ENCODE measurements around the gene FCGBP.

FCGBP gene

GRCh38 chr19:39934584-39935363 is at the start of gene FCGBP:
Gene FCGBP (minus strand): TSS chr19:39934634.
- Histone ChIP-seq H3K4me1 (ENCODE audit: control insufficient read depth in 1 of 2, insufficient read depth in 1 of 2, low read depth in 1 of 2, low read length in 1 of 2) (peaks cover 0 to 23% of the 10 kb centered on the region in 2 experiments), H3K36me3 (no peaks in the 10 kb centered on the region), H3K4me3 (ENCODE audit: low read depth in 1 of 2, low read length in 1 of 2) (no peak within 1 kb of the TSS), H3K9me3 (no peaks in the 10 kb centered on the region), H3K27me3 (peaks cover 96% of the 10 kb centered on the region), H3K27ac (no peak within 1 kb of the TSS)
- TF ChIP-seq CTCF (IDR thresholded peaks at IDR 0.05), result no peak

- no peak overlapping the region for H3K27ac ChIP-seq
- H3K4me1 ChIP-seq (ENCODE audit: control insufficient read depth in 1 of 2, insufficient read depth in 1 of 2, low read depth in 1 of 2, low read length in 1 of 2), result no peaks in the 10 kb centered on the region
- H3K9me3 ChIP-seq, result peaks cover 19% of the 10 kb centered on the region
- H3K4me3 ChIP-seq (ENCODE audit: low read depth in 1 of 2, low read length in 1 of 2), result no peak overlapping the region
- TF ChIP-seq CTCF (IDR thresholded peaks at IDR 0.05), result no peak
- peaks cover 38% of the 10 kb centered on the region for H3K36me3 ChIP-seq
- no peaks in the 10 kb centered on the region for H3K27me3 ChIP-seq
Observed at GRCh38 chr19:39983695-39984300, 49.4 kb upstream of the FCGBP start.

- H3K9me3 ChIP-seq, result peaks cover 19% of the 10 kb centered on the region
- no peak for TF ChIP-seq CTCF (IDR thresholded peaks at IDR 0.05)
- no peak overlapping the region for H3K4me3 ChIP-seq (ENCODE audit: low read depth in 1 of 2, low read length in 1 of 2)
- peaks cover 46% of the 10 kb centered on the region for H3K36me3 ChIP-seq
- no peaks in the 10 kb centered on the region for H3K27me3 ChIP-seq
- H3K4me1 ChIP-seq (ENCODE audit: control insufficient read depth in 1 of 2, insufficient read depth in 1 of 2, low read depth in 1 of 2, low read length in 1 of 2), result no peaks in the 10 kb centered on the region
- no peak overlapping the region for H3K27ac ChIP-seq
Observed at GRCh38 chr19:39982883-39983282, 48.4 kb upstream of the FCGBP start.

GRCh38 chr19:39974377-39975155 is 40.1 kb upstream of the FCGBP start:
- Histone ChIP-seq H3K27ac (no peak overlapping the region), H3K4me1 (ENCODE audit: control insufficient read depth in 1 of 2, insufficient read depth in 1 of 2, low read depth in 1 of 2, low read length in 1 of 2) (peaks cover 14 to 19% of the 10 kb centered on the region in 2 experiments), H3K4me3 (ENCODE audit: low read depth in 1 of 2, low read length in 1 of 2) (no peak overlapping the region), H3K36me3 (peaks cover 70% of the 10 kb centered on the region), H3K9me3 (no peaks in the 10 kb centered on the region), H3K27me3 (no peaks in the 10 kb centered on the region)
- TF ChIP-seq CTCF (IDR thresholded peaks at IDR 0.05), result no peak

GRCh38 chr19:39971380-39972035 is 37.1 kb upstream of the FCGBP start:
- Histone ChIP-seq H3K4me1 (ENCODE audit: control insufficient read depth in 1 of 2, insufficient read depth in 1 of 2, low read depth in 1 of 2, low read length in 1 of 2) (peaks cover 14 to 19% of the 10 kb centered on the region in 2 experiments), H3K36me3 (peaks cover 42% of the 10 kb centered on the region), H3K27ac (peak overlapping the region; percentile 85), H3K9me3 (no peaks in the 10 kb centered on the region), H3K4me3 (ENCODE audit: low read depth in 1 of 2, low read length in 1 of 2) (peak overlapping the region; percentile 56 to 69), H3K27me3 (peaks cover 22% of the 10 kb centered on the region)
- no peak for TF ChIP-seq CTCF (IDR thresholded peaks at IDR 0.05)

All from neutrophil (primary cell).